HCT116 (cell line): ENCODE results near the gene OXGR1.

ENCODE experiments used
- CEBPB ChIP-seq: IDR thresholded peaks from 2 replicates; pipeline ENCODE4 v1.6.1; 2012; ENCODE audit warnings: low read depth
- EZH2 ChIP-seq: fragments of 200-600 bp; sonication (generic); IDR thresholded peaks from 2 replicates; pipeline ENCODE4 v1.6.1; 2017; ENCODE audit warnings: antibody characterized with exemption, mixed run types
- POLR2A ChIP-seq: IDR thresholded peaks from 2 replicates; pipeline ENCODE4 v1.7.0; 2011; ENCODE audit warnings: borderline replicate concordance; ENCODE audit not compliant: insufficient read depth, insufficient read length; ENCODE audit errors: extremely low read depth
- POLR2AphosphoS5 ChIP-seq: IDR thresholded peaks from 2 replicates; pipeline ENCODE4 v1.6.1; 2011; ENCODE audit warnings: mild to moderate bottlenecking, low read depth, low read length, moderate library complexity
- SRF ChIP-seq: IDR thresholded peaks from 2 replicates; pipeline ENCODE4 v1.6.1; 2012; ENCODE audit warnings: low read depth
- TF ChIP-seq, protein P1 (sequence below), 3 experiments: fragments of 200-600 bp in 1 of 3; sonication (generic) in 1 of 3; IDR thresholded peaks in 2 of 3; conservative IDR thresholded peaks in 1 of 3; 2 replicates each; pipeline ENCODE4 v1.5.1; 2012 to 2017; ENCODE audit warnings: low read depth in 2 of 3, low read length in 2 of 3, antibody characterized with exemption in 1 of 3, borderline replicate concordance in 1 of 3, control low read depth in 1 of 3, mild to moderate bottlenecking in 1 of 3, mixed read lengths in 1 of 3, mixed run types in 1 of 3, moderate library complexity in 1 of 3; ENCODE audit not compliant: insufficient read depth in 1 of 3
- TF ChIP-seq, protein P2 (sequence below): IDR thresholded peaks from 2 replicates; pipeline ENCODE4 v1.6.1; 2012
- TF ChIP-seq, protein P3 (sequence below): IDR thresholded peaks from 2 replicates; pipeline ENCODE4 v1.6.1; 2012

DNA sequence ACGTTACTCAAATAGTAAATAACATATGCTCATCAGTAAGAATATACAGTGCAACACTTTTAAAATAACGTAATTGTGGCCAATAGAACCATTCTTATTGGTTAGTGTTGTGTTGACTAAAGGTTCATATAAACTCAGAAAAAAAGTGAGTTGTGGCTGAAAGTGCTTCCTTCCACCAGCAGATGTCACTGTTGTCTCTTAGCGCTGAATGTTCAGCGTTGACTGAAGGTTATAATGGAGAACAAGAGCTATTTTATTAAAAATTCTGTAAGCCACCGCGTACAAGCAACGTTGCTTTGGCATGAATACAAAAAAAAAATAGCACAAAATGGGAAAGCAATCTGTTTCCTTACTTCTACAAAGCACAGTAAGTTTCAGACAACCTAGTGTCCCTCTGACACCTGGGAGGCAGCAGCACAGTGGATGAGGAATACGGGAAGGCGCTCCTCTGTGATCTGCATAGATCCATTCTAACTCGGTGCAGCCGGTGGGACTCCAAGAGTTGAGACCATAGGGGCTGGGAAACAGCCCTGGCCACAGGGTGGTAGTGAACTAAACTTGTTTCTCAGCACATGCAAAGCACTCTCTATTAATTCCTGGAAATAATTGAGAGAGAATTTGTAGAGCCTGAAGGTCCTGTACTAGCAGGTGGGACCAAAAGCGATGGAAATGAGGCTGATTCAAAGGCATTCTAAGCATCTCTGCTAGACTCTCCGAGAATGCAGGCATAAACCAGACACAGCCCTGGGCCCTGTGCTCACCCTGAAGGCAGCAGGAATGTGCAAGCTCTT lies 23.9 kb upstream of the OXGR1 start:
- TF ChIP-seq POLR2A (no peak), CEBPB (no peak), SRF (no peak), EZH2 (no peak), POLR2AphosphoS5 (no peak)
- TF ChIP-seq, protein P1, sequence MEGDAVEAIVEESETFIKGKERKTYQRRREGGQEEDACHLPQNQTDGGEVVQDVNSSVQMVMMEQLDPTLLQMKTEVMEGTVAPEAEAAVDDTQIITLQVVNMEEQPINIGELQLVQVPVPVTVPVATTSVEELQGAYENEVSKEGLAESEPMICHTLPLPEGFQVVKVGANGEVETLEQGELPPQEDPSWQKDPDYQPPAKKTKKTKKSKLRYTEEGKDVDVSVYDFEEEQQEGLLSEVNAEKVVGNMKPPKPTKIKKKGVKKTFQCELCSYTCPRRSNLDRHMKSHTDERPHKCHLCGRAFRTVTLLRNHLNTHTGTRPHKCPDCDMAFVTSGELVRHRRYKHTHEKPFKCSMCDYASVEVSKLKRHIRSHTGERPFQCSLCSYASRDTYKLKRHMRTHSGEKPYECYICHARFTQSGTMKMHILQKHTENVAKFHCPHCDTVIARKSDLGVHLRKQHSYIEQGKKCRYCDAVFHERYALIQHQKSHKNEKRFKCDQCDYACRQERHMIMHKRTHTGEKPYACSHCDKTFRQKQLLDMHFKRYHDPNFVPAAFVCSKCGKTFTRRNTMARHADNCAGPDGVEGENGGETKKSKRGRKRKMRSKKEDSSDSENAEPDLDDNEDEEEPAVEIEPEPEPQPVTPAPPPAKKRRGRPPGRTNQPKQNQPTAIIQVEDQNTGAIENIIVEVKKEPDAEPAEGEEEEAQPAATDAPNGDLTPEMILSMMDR (IDR thresholded peaks at IDR 0.05 in 2 of 3, conservative IDR thresholded peaks at IDR 0.05 in 1 of 3; ENCODE audit: borderline replicate concordance in 1 of 3, insufficient read depth in 1 of 3, low read depth in 2 of 3, low read length in 2 of 3), result peak; percentile 62 to 92 (median 88); a peak in 5 of 6 replicates
- TF ChIP-seq, protein P2, sequence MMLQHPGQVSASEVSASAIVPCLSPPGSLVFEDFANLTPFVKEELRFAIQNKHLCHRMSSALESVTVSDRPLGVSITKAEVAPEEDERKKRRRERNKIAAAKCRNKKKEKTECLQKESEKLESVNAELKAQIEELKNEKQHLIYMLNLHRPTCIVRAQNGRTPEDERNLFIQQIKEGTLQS, result no peak
- TF ChIP-seq, protein P3, sequence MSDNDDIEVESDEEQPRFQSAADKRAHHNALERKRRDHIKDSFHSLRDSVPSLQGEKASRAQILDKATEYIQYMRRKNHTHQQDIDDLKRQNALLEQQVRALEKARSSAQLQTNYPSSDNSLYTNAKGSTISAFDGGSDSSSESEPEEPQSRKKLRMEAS, result no peak
